Astrocyte of the spinal cord (primary cell): ENCODE results near the gene CHCHD6.
A peak's percentile ranks its signal among the peaks of the same experiment; 100 is the strongest.

Experiments
- DNase-seq: peaks from one replicate; pipeline ENCODE4 v3.0.0; 2011; ENCODE audit warnings: low read depth, low spot score
- H3K4me3 ChIP-seq: 2 replicates; pipeline ENCODE4 v1.5.1; 2011; ENCODE audit warnings: low read depth, mild to moderate bottlenecking, low read length, moderate library complexity
- CTCF ChIP-seq: IDR thresholded peaks from 2 replicates; pipeline ENCODE4 v1.5.1; 2012; ENCODE audit warnings: low read depth, mild to moderate bottlenecking, low read length, inconsistent platforms
- in situ Hi-C: cut with HindIII; loops from 2 replicates; pipeline ENCODE4 v1.10.0; 2017; ENCODE audit warnings: low sequenced_read_pairs

Gene CHCHD6

DNA sequence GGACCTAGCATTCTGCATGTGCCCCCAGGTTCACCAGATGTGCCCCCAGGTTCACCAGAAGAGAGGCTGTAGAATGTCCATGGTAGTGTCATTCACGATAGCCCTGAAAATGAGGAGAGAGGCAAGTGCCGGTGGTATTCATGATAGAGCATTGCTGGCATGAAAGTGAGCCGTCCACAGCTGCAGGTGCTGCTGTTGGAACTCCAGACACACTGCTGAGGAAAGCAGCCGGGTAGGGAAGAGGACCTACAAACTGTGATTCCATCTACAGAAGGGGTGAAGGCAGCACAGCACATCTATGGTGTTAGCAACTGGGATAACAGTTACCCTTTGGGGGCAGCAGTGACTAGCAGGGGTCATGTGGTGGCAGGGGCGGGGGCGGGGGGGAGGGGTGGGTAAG lies 153.9 kb downstream of the CHCHD6 start:
- no peak overlapping the region for H3K4me3 ChIP-seq
- in situ Hi-C loops: no loop called here
- DNase-seq: no peak
- TF ChIP-seq CTCF: no peak

- no peak for TF ChIP-seq CTCF
- in situ Hi-C loops: no loop called here
- no peak for DNase-seq
- H3K4me3 ChIP-seq: no peak overlapping the region
Measured at GRCh38 chr3:126858401-126858800, 154.4 kb downstream of the CHCHD6 start.

- peak; percentile 94 for DNase-seq
- no peak for TF ChIP-seq CTCF
- in situ Hi-C loops: no loop called here
- no peak overlapping the region for H3K4me3 ChIP-seq
Measured at GRCh38 chr3:126858887-126859286, 154.8 kb downstream of the CHCHD6 start.

DNA sequence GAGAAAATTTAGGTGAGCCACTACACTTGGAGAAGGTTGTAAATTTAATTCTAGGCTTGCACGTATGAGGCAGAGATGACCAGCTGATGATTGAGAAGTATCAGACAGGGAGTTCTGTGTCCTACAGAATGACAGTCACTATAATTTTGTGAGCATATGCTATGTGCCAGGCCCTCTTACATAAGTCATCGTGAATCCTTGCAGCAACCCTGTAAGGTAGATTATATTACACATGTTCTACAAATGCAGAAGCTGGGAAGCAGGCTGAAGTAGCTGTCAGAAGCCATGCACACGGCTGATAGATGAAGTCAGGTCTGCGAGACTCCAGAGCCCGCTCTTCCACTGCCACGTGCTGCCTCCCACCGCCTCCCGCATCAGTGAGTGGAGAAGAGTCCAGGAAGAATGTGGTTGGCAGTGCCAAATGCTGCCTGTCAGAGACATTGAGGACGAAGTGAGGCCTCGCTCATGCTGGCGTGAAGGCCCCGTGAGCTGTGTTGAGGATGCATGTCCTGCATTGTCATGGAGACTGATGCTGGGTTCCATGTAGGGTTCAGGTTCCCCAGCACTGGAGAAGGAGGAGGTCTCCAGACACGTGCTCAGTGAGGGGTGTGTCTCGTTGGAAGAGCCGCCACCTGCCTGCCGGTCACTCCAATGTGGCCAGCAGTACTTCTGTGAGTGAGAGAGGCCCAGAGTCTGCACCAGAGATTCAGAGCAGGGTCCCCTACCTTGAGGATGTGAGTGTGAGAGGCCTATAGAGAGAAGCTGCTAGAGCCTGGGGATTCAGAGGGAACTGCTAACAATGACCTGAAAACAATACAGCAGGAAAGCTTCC lies 155.6 kb downstream of the CHCHD6 start:
- no peak overlapping the region for H3K4me3 ChIP-seq
- in situ Hi-C loops: no loop called here
- no peak for DNase-seq
- TF ChIP-seq CTCF: no peak

- TF ChIP-seq CTCF: no peak
- DNase-seq: no peak
- no peak overlapping the region for H3K4me3 ChIP-seq
- in situ Hi-C loops: no loop called here
Measured at GRCh38 chr3:126865736-126866135, 161.7 kb downstream of the CHCHD6 start.

DNA sequence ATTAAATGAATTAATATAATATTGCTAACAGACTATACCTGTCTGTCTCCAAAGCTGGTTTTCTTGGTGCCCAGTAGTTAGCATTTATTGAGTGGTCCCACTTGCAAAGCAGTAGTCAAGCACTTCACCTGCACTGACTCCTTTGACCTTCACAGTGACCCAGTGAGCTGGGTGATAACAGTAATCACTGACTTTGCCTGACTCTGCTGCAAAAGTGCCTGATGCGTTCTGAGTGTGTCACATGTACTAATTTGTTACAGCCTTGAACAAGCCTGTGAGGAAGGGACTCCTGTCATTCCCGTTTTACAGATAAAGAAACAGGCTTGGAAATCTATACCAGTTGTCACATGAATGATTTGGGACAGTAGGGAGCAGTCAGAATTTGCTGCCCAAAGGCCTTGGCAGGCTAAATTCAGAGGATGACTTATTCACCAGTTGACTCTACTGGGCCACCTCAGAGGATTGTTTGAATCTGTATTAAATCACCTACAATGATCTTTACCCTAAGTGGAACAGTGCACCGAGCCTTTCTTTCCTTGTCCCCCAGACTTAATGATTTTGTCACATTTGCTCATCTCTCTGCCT lies 162.2 kb downstream of the CHCHD6 start:
- in situ Hi-C loops: no loop called here
- TF ChIP-seq CTCF: no peak
- no peak overlapping the region for H3K4me3 ChIP-seq
- DNase-seq: no peak
